Thoracic aorta (tissue), 2 donors: Measurements from ENCODE around the gene SUSD5. TPM values are rescaled to one million over a fixed set of nuclear protein-coding genes. Genes with fewer than 3 reads are reported as not detected.
"Not testable (repeated sequence)": the region's sequence is repeated elsewhere in the genome, so short reads cannot be mapped to it uniquely, and the experiment has no call there.

Experiments
- ATAC-seq: fragments of 150-250 bp; one replicate; pipeline ENCODE4 v1.8.0; 2017; ENCODE audit warnings: low read depth; ENCODE audit not compliant: insufficient number of reproducible peaks, low FRiP score
- DNase-seq: peaks from one replicate; pipeline ENCODE4 v3.0.0-alpha.2; 2020; ENCODE audit warnings: low spot score
- H3K27ac ChIP-seq, 2 donors: fragments of 200-600 bp; sonication (generic); 1 replicate in 1 of 2; 2 replicates in 1 of 2; pipeline ENCODE4 v1.5.1; 2016; ENCODE audit warnings: mild to moderate bottlenecking in 2 of 2, moderate library complexity in 2 of 2
- H3K27me3 ChIP-seq: fragments of 200-600 bp; sonication (generic); replicated peaks from 2 replicates; pipeline ENCODE4 v1.6.0; 2016; ENCODE audit warnings: mild to moderate bottlenecking; ENCODE audit not compliant: insufficient read depth
- H3K36me3 ChIP-seq: fragments of 200-600 bp; sonication (generic); one replicate; pipeline ENCODE4 v1.5.1; 2016
- H3K4me1 ChIP-seq, 2 donors: fragments of 200-600 bp; sonication (generic); 1 replicate in 1 of 2; 2 replicates in 1 of 2; pipeline versions ENCODE4 v1.5.1 to v1.6.0; 2016; ENCODE audit warnings: low read depth in 2 of 2, mild to moderate bottlenecking in 1 of 2; ENCODE audit not compliant: control insufficient read depth in 1 of 2
- H3K4me3 ChIP-seq: fragments of 200-600 bp; sonication (generic); 2 replicates; pipeline ENCODE4 v1.5.1; 2016; ENCODE audit warnings: mild to moderate bottlenecking
- H3K9me3 ChIP-seq: fragments of 200-600 bp; sonication (generic); 2 replicates; pipeline ENCODE4 v1.5.1; 2016
- total RNA-seq, 2 donors: library from RNA; depleted of rRNA; stranded (reverse); fragments of >200 nt; gene quantifications; one replicate each; pipeline versions ENCODE4 v1.1.0 to v1.2.3, GENCODE V29; 2016
- TF ChIP-seq, protein P1 (sequence below): fragments of 200-600 bp; sonication (generic); IDR thresholded peaks from one replicate; pipeline ENCODE4 v1.5.1; 2019; ENCODE audit warnings: antibody characterized with exemption

Gene SUSD5
- total RNA-seq, 2 donors from 2014 or later, result 259 to 273 TPM

DNA sequence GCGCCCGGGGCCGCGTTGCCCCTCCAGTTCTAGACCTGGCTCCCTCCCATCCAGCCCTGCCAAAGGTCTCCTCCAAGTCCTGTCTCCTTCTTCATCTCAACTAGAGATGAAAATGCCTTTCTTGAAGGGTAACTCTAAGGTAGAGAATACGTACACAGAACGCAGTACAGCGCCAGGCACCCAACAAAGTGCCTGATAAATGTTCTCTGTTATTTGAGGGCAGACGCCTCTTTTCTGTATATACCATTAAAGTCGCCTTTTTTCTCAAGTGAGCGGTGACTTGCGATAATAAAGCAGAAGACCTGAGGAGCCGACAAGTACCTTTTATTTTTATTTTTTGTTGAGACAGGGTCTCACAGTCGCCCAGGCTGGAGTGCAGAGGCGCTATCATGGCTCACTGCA lies 104.0 kb downstream of the SUSD5 start:
- Histone ChIP-seq H3K4me3 (peak overlapping the region; percentile 91), H3K27me3 (no peaks in the 10 kb centered on the region), H3K9me3 (no peaks in the 10 kb centered on the region), H3K36me3 (no peaks in the 10 kb centered on the region), H3K4me1 (peaks cover 22 to 44% of the 10 kb centered on the region in 2 donors), H3K27ac (peak overlapping the region; percentile 97 to 98)
- DNase-seq, result no peak
- TF ChIP-seq, protein P1, sequence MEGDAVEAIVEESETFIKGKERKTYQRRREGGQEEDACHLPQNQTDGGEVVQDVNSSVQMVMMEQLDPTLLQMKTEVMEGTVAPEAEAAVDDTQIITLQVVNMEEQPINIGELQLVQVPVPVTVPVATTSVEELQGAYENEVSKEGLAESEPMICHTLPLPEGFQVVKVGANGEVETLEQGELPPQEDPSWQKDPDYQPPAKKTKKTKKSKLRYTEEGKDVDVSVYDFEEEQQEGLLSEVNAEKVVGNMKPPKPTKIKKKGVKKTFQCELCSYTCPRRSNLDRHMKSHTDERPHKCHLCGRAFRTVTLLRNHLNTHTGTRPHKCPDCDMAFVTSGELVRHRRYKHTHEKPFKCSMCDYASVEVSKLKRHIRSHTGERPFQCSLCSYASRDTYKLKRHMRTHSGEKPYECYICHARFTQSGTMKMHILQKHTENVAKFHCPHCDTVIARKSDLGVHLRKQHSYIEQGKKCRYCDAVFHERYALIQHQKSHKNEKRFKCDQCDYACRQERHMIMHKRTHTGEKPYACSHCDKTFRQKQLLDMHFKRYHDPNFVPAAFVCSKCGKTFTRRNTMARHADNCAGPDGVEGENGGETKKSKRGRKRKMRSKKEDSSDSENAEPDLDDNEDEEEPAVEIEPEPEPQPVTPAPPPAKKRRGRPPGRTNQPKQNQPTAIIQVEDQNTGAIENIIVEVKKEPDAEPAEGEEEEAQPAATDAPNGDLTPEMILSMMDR, result no peak
- peak; percentile 82 for ATAC-seq

DNA sequence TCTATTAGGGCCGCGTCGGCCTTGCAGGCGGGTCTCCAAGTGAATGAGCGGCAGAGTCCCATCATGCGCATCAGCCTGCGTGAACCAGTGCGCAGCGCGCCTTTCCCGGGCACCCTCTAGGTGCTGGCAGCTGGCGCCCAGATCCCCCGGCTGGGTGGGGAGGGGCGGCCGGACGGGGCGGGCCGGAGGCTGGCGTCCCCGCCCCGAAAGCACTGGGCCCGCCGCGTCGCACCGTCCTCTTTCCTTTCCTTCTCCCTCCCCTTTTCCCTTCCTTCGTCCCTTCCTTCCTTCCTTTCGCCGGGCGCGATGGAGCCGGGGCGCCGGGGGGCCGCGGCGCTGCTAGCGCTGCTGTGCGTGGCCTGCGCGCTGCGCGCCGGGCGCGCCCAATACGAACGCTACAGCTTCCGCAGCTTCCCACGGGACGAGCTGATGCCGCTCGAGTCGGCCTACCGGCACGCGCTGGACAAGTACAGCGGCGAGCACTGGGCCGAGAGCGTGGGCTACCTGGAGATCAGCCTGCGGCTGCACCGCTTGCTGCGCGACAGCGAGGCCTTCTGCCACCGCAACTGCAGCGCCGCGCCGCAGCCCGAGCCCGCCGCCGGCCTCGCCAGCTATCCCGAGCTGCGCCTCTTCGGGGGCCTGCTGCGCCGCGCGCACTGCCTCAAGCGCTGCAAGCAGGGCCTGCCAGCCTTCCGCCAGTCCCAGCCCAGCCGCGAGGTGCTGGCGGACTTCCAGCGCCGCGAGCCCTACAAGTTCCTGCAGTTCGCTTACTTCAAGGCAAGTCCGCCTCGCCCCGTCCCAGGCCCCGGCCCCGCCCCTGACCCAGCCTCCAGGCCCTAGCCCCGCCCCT lies 104.6 kb downstream of the SUSD5 start, which contains the start of gene CRTAP:
CRTAP (plus strand) TSS at position 243 of the 850 bp plus-strand sequence; CDS start at position 307, 64 bp downstream.
- TF ChIP-seq, protein P1, result no peak
- H3K4me1 ChIP-seq, result peaks cover 17 to 37% of the 10 kb centered on the region in 2 donors
- no peaks in the 10 kb centered on the region for H3K9me3 ChIP-seq
- peak within 1 kb of the TSS; percentile 91 for H3K4me3 ChIP-seq
- no peaks in the 10 kb centered on the region for H3K27me3 ChIP-seq
- H3K27ac ChIP-seq, result peak within 1 kb of the TSS; percentile 97 to 98
- ATAC-seq (peak; percentile 29), DNase-seq (peak; percentile 91)
- no peaks in the 10 kb centered on the region for H3K36me3 ChIP-seq

DNA sequence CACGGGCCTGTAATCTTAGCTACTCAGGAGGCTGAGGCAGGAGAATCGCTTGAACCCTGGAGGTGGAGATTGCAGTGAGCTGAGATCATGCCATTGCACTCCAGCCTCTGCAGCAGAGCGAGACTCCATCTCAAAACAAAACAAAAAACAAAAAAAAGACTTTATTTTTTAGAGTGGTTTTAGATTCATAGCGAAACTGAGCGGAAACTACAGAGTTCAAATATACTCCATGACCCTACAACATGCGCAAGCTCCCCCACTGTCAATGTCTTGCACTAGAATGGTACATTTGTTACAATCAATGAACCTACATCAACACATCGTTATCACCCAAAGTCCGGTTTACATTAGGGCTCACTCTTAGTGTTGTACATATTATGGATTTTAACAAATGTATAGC lies 107.0 kb downstream of the SUSD5 start:
- DNase-seq (no peak), ATAC-seq (no peak)
- peaks cover 10 to 13% of the 10 kb centered on the region in 2 donors for H3K4me1 ChIP-seq
- H3K36me3 ChIP-seq, result no peaks in the 10 kb centered on the region
- TF ChIP-seq, protein P1, result no peak
- H3K27me3 ChIP-seq, result no peaks in the 10 kb centered on the region
- H3K9me3 ChIP-seq, result no peaks in the 10 kb centered on the region
- no peak overlapping the region for H3K4me3 ChIP-seq
- no peak overlapping the region for H3K27ac ChIP-seq

DNA sequence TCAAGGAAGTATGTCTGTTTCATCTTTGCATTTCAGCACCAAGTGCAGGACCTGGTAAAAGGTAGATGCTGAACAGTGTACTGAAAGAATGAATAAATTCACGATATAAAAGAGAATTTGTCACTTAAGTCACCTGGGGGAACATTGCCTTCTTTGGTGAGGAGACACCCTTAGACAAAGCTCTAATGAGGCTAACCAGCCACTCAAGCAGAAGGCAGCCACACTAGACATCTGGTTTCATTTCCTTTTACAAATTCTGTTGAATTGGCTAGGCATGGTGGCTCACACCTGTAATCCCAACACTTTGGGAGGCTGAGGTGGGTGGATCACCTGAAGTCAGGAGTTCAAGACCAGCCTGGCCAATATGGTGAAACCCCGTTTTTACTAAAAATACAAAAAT lies 111.8 kb downstream of the SUSD5 start:
- not testable (repeated sequence) for H3K4me3 ChIP-seq, H3K27ac ChIP-seq, ATAC-seq, DNase-seq, H3K4me1 ChIP-seq, H3K9me3 ChIP-seq, H3K27me3 ChIP-seq, H3K36me3 ChIP-seq

DNA sequence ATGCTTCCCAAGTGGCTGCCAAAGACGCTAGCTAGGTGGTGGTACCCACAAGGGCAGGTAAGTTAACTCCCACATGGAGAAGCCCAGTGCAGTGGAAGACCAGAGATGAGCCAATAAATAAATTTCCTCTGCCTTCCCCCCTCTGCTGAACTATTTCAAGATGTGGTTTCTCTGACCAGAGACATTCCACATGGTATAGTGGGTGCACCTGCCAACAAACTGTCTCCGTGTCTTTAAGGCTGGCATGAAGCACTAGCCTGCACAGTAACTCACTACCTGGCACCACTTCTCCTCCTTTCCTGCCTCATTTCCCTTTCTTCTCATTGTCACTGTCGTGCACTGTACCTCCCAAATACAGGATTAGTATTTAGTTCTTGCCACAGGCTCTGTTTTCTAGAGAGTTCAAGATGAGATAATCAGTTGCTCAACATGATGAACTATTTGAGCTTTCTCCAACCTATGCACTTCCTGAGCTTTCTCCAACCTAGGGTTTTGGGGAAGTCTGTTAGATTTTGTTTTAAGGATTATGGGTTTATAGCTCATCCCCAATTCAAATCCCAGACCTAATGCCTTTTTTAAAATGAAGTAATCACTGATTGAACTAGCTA lies 113.2 kb downstream of the SUSD5 start:
- H3K27ac ChIP-seq, result no peak overlapping the region
- no peak overlapping the region for H3K4me3 ChIP-seq
- ATAC-seq (no peak), DNase-seq (no peak)
- no peaks in the 10 kb centered on the region for H3K9me3 ChIP-seq
- H3K27me3 ChIP-seq, result no peaks in the 10 kb centered on the region
- TF ChIP-seq, protein P1, result no peak
- H3K4me1 ChIP-seq, result no peaks in the 10 kb centered on the region
- H3K36me3 ChIP-seq, result no peaks in the 10 kb centered on the region
